CD4-positive, CD25-positive, alpha-beta regulatory T cell (primary cell): Measurements from ENCODE around the gene PCBD1. TPM values are rescaled to one million over a fixed set of nuclear protein-coding genes. Genes with fewer than 3 reads are reported as not detected.
A peak's percentile ranks its signal among the peaks of the same experiment; 100 is the strongest.
"Not testable (repeated sequence)": the region's sequence is repeated elsewhere in the genome, so short reads cannot be mapped to it uniquely, and the experiment has no call there.

ENCODE experiments used
- ATAC-seq, 2 donors: fragments of 150-1000 bp; cut with Tn5 transposase; one replicate each; pipeline ENCODE4 v1.10.0; 2021; ENCODE audit warnings: low read depth in 2 of 2, moderate number of reproducible peaks in 2 of 2, moderate library complexity in 1 of 2
- DNase-seq, 3 donors: peaks; one replicate each; pipeline versions ENCODE4 v3.0.0 to v3.0.0-alpha.2; 2012 to 2022; ENCODE audit warnings: mixed read lengths in 1 of 3
- H3K27ac ChIP-seq: one replicate; pipeline ENCODE4 v1.7.0; 2013; ENCODE audit warnings: mild to moderate bottlenecking, low read length; ENCODE audit not compliant: insufficient read depth, poor library complexity, severe bottlenecking
- H3K27me3 ChIP-seq: one replicate; pipeline ENCODE4 v1.7.0; 2013; ENCODE audit warnings: low read length; ENCODE audit not compliant: control insufficient read depth, insufficient read depth
- H3K36me3 ChIP-seq: one replicate; pipeline ENCODE4 v1.7.0; 2013; ENCODE audit warnings: mild to moderate bottlenecking, low read length, moderate library complexity; ENCODE audit not compliant: control insufficient read depth, insufficient read depth
- H3K4me1 ChIP-seq: 2 replicates; pipeline ENCODE4 v1.7.0; 2013; ENCODE audit warnings: mild to moderate bottlenecking, low read length; ENCODE audit not compliant: insufficient read depth, control insufficient read depth, poor library complexity, severe bottlenecking
- H3K4me3 ChIP-seq: one replicate; pipeline ENCODE4 v1.7.0; 2013; ENCODE audit warnings: low read depth, mild to moderate bottlenecking, low read length, moderate library complexity
- H3K9me3 ChIP-seq, 2 experiments: 1 replicate in 1 of 2; 2 replicates in 1 of 2; pipeline ENCODE4 v1.7.0; 2013; ENCODE audit warnings: low read length in 2 of 2, mild to moderate bottlenecking in 1 of 2, moderate library complexity in 1 of 2; ENCODE audit not compliant: control insufficient read depth in 2 of 2
- H3K27ac Mint-ChIP-seq, 3 donors: one replicate each; pipeline ENCODE4 v1.8.0; 2020 to 2022; ENCODE audit warnings: mild to moderate bottlenecking in 3 of 3, mixed read lengths in 3 of 3, moderate library complexity in 2 of 3
- H3K27me3 Mint-ChIP-seq: one replicate; pipeline ENCODE4 v1.8.0; 2022; ENCODE audit warnings: mild to moderate bottlenecking, mixed read lengths
- H3K36me3 Mint-ChIP-seq: one replicate; pipeline ENCODE4 v1.8.0; 2020; ENCODE audit warnings: mixed read lengths
- H3K4me1 Mint-ChIP-seq, 4 donors: one replicate each; pipeline ENCODE4 v1.8.0; 2020 to 2022; ENCODE audit warnings: mixed read lengths in 4 of 4, mild to moderate bottlenecking in 1 of 4
- H3K4me3 Mint-ChIP-seq, 4 donors: one replicate each; pipeline ENCODE4 v1.8.0; 2020 to 2022; ENCODE audit warnings: mild to moderate bottlenecking in 4 of 4, mixed read lengths in 4 of 4, moderate library complexity in 3 of 4
- H3K9me3 Mint-ChIP-seq, 7 donors: one replicate each; pipeline ENCODE4 v1.8.0; 2020 to 2022; ENCODE audit warnings: mixed read lengths in 7 of 7, mild to moderate bottlenecking in 3 of 7, moderate library complexity in 2 of 7
- polyA plus RNA-seq, 4 donors: library from polyadenylated mRNA; unstranded; fragments of 300-500 nt; fragmentation: Illumina TruSeq; gene quantifications; one replicate each; pipeline ENCODE4 v1.2.3, GENCODE V29; 2021
- total RNA-seq: library from RNA; stranded (reverse); gene quantifications from one replicate; pipeline ENCODE4 v1.2.3, GENCODE V29; 2022

PCBD1 gene
- total and polyA plus RNA-seq, 5 donors from 2014 or later: 14.0 to 41.7 (median 28.7) TPM

DNA sequence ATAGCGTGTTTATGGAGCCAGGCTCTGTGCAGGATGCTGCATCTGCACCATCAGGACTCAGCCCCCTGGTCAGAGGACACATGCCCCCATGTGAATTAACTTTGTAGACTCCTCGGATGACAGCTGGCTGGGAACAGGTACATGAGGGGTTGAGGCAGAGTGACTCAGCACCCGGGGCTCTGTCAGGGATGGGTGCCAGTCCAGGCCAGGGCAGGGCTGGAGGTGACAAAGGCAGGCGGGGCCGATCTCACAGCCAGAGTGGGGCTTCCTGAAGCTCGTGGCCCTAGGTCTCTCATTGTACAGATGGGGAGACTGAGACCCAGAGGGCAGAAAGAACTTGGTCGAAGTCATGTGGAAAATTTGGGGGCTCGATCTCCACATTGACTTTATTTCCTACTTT lies 35.3 kb upstream of the PCBD1 start:
- no peak for DNase-seq
- no peaks in the 10 kb centered on the region for H3K4me1 ChIP-seq
- Mint-ChIP-seq H3K27me3 (peaks cover 5% of the 10 kb centered on the region), H3K4me1 (peaks cover 0 to 9% (median 3%) of the 10 kb centered on the region in 4 donors), H3K36me3 (no peaks in the 10 kb centered on the region), H3K4me3 (no peak overlapping the region), H3K9me3 (peaks cover 0 to 7% (median 0%) of the 10 kb centered on the region in 7 donors), H3K27ac (no peak overlapping the region)
- no peak overlapping the region for H3K4me3 ChIP-seq
- no peaks in the 10 kb centered on the region for H3K36me3 ChIP-seq
- H3K27ac ChIP-seq: no peak overlapping the region
- peaks cover 3% of the 10 kb centered on the region for H3K27me3 ChIP-seq
- H3K9me3 ChIP-seq: no peaks in the 10 kb centered on the region
- no peak for ATAC-seq

DNA sequence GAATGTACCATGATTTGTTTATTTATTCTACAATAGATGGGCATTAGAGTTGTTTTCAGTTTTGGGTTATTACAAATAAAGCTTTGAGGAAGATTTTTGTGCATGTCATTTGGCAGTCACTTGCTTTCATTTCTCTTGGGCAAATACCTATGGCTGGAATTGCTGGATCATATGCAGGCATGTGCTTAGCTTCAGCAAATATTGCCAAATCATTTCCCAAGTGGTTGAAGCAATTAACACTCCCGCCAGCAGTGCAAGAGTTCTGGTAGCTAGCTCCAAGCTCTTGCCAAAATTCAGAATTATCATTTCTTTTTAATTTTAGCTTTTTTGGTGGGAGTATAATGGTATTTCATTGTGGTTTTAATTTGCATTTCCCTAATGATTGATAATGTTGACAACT lies 32.9 kb upstream of the PCBD1 start:
- DNase-seq: no peak
- peaks cover 5% of the 10 kb centered on the region for H3K27me3 Mint-ChIP-seq
- H3K27ac ChIP-seq: no peak overlapping the region
- H3K9me3 ChIP-seq: no peaks in the 10 kb centered on the region
- H3K9me3 Mint-ChIP-seq: peaks cover 0 to 4% (median 0%) of the 10 kb centered on the region in 7 donors
- ATAC-seq: no peak
- no peak overlapping the region for H3K27ac Mint-ChIP-seq
- no peak overlapping the region for H3K4me3 ChIP-seq
- H3K36me3 ChIP-seq: no peaks in the 10 kb centered on the region
- no peaks in the 10 kb centered on the region for H3K36me3 Mint-ChIP-seq
- peaks cover 3% of the 10 kb centered on the region for H3K27me3 ChIP-seq
- no peaks in the 10 kb centered on the region for H3K4me1 ChIP-seq
- peaks cover 0 to 6% (median 3%) of the 10 kb centered on the region in 4 donors for H3K4me1 Mint-ChIP-seq
- H3K4me3 Mint-ChIP-seq: no peak overlapping the region

GRCh38 chr10:70920519-70920918 lies 32.2 kb upstream of the PCBD1 start:
- no peak overlapping the region for H3K4me3 ChIP-seq
- ATAC-seq: no peak
- Mint-ChIP-seq H3K9me3 (peaks cover 0 to 4% (median 0%) of the 10 kb centered on the region in 7 donors), H3K4me1 (peaks cover 0 to 6% (median 2%) of the 10 kb centered on the region in 4 donors), H3K27me3 (peaks cover 5% of the 10 kb centered on the region), H3K36me3 (no peaks in the 10 kb centered on the region), H3K4me3 (no peak overlapping the region), H3K27ac (no peak overlapping the region)
- H3K4me1 ChIP-seq: no peaks in the 10 kb centered on the region
- no peak for DNase-seq
- H3K36me3 ChIP-seq: no peaks in the 10 kb centered on the region
- no peaks in the 10 kb centered on the region for H3K9me3 ChIP-seq
- peaks cover 3% of the 10 kb centered on the region for H3K27me3 ChIP-seq
- H3K27ac ChIP-seq: no peak overlapping the region

DNA sequence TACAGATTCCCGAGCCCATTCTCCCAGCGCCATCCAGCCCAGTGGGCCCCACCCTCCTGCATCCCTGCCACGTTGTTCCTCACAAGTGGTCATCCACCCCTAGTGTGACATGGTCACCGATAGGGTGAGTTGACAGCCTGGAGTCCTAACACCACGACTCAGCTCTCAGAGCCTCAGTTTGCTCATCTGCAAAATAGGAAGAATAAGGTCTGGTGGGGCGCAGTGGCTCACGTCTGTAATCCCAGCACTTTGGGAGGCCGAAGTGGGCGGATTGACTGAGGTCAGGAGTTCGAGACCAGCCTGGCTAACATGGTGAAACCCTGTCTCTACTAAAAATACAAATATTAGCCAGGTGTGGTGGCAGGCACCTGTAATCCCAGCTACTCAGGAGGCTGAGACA lies 31.5 kb upstream of the PCBD1 start:
- not testable (repeated sequence) for H3K4me3 Mint-ChIP-seq, ATAC-seq, H3K27me3 ChIP-seq, H3K27me3 Mint-ChIP-seq, H3K27ac Mint-ChIP-seq, H3K36me3 ChIP-seq, H3K27ac ChIP-seq, H3K4me3 ChIP-seq, H3K9me3 Mint-ChIP-seq, H3K9me3 ChIP-seq, H3K36me3 Mint-ChIP-seq, H3K4me1 ChIP-seq, DNase-seq, H3K4me1 Mint-ChIP-seq

DNA sequence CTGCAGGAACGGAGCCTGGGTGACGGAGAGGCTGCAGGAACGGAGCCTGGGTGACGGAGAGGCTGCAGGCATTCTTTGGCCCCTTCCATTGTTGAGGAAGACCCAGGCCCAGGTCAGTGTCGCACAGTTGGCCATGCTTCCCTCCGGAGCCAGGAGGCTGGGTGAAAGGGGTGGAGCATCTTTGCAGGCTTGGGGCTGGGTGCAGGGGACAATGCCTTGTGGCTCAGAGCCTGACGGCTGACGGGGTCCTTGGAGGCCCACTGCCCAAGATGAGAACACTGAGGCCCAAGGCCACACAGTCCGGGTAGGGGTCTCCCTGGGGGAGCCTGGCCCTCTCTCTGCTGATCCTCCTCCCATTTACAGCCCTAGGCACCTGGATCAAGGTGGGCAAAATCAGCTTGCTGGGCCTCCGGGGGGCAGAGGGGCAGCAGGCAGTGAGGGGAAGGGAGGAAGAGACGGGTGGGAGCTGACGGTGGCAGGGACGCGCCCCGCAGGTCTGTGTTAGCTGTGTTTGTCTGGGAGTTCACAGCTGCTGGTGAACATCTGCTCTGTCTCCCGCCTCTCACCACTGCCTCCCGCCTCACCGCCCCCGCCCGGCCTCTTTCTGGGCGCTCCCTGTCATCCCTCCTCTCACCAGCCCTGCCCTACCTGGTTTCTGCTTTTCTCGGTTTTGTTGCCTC lies 30.6 kb upstream of the PCBD1 start:
- no peak overlapping the region for H3K4me3 Mint-ChIP-seq
- H3K27ac ChIP-seq: no peak overlapping the region
- DNase-seq (no peak), ATAC-seq (no peak)
- peak overlapping the region in 1 of 3 donors; percentile 35 for H3K27ac Mint-ChIP-seq
- no peaks in the 10 kb centered on the region for H3K4me1 Mint-ChIP-seq
- peaks cover 2% of the 10 kb centered on the region for H3K27me3 ChIP-seq
- no peaks in the 10 kb centered on the region for H3K36me3 ChIP-seq
- H3K27me3 Mint-ChIP-seq: peaks cover 5% of the 10 kb centered on the region
- H3K4me3 ChIP-seq: no peak overlapping the region
- no peaks in the 10 kb centered on the region for H3K4me1 ChIP-seq
- peaks cover 0 to 4% (median 0%) of the 10 kb centered on the region in 7 donors for H3K9me3 Mint-ChIP-seq
- H3K36me3 Mint-ChIP-seq: no peaks in the 10 kb centered on the region
- no peaks in the 10 kb centered on the region for H3K9me3 ChIP-seq

DNA sequence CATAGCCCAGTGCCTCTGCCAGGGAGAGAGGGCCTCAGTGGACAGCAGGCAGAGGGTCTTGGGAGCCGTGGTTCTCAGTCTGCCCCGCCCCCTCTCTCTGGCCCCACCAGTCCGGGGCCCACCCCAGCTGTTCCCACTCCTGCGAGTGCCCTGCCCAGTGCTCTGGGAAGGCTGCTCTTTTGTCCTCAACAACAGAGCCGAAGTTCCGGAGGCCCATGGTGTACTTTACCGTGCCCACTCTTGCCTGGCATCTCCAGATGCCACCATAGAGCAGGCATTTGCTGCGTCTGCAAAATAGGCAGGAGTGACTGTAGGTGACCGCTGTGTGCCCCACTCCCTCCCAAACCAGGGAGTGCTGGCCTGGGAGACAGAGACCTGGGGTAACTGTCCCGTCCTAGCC lies 29.3 kb upstream of the PCBD1 start:
- Histone ChIP-seq H3K4me1 (no peaks in the 10 kb centered on the region), H3K27ac (no peak overlapping the region), H3K9me3 (no peaks in the 10 kb centered on the region), H3K36me3 (no peaks in the 10 kb centered on the region), H3K27me3 (no peaks in the 10 kb centered on the region), H3K4me3 (no peak overlapping the region)
- Mint-ChIP-seq H3K27me3 (peaks cover 9% of the 10 kb centered on the region), H3K4me3 (no peak overlapping the region), H3K4me1 (no peaks in the 10 kb centered on the region), H3K27ac (no peak overlapping the region), H3K9me3 (peaks cover 0 to 9% (median 0%) of the 10 kb centered on the region in 7 donors), H3K36me3 (no peaks in the 10 kb centered on the region)
- no peak for ATAC-seq
- no peak for DNase-seq

GRCh38 chr10:70917226-70917625 lies 28.9 kb upstream of the PCBD1 start:
- no peaks in the 10 kb centered on the region for H3K27me3 ChIP-seq
- ATAC-seq (no peak), DNase-seq (no peak)
- Mint-ChIP-seq H3K9me3 (peaks cover 0 to 9% (median 0%) of the 10 kb centered on the region in 7 donors), H3K27ac (no peak overlapping the region), H3K27me3 (peaks cover 9% of the 10 kb centered on the region), H3K4me3 (no peak overlapping the region), H3K4me1 (no peaks in the 10 kb centered on the region), H3K36me3 (no peaks in the 10 kb centered on the region)
- no peaks in the 10 kb centered on the region for H3K36me3 ChIP-seq
- H3K27ac ChIP-seq: no peak overlapping the region
- H3K9me3 ChIP-seq: no peaks in the 10 kb centered on the region
- H3K4me3 ChIP-seq: no peak overlapping the region
- no peaks in the 10 kb centered on the region for H3K4me1 ChIP-seq

GRCh38 chr10:70916241-70916640 lies 27.9 kb upstream of the PCBD1 start:
- Mint-ChIP-seq H3K36me3 (no peaks in the 10 kb centered on the region), H3K4me3 (no peak overlapping the region), H3K9me3 (peaks cover 0 to 10% (median 0%) of the 10 kb centered on the region in 7 donors), H3K27ac (no peak overlapping the region), H3K4me1 (no peaks in the 10 kb centered on the region), H3K27me3 (peaks cover 4% of the 10 kb centered on the region)
- Histone ChIP-seq H3K4me1 (no peaks in the 10 kb centered on the region), H3K4me3 (no peak overlapping the region), H3K9me3 (no peaks in the 10 kb centered on the region), H3K27me3 (no peaks in the 10 kb centered on the region), H3K36me3 (no peaks in the 10 kb centered on the region), H3K27ac (no peak overlapping the region)
- ATAC-seq (no peak), DNase-seq (no peak)
